HG02943 (cell line): ENCODE measurements around the gene ST14.
A peak's percentile ranks its signal among the peaks of the same experiment; 100 is the strongest.
"Not testable (repeated sequence)": the region's sequence is repeated elsewhere in the genome, so short reads cannot be mapped to it uniquely, and the experiment has no call there.

Experiments used
- ATAC-seq: cut with Tn5 transposase; IDR thresholded peaks from one replicate; pipeline ENCODE4 v1.9.1; 2021; ENCODE audit warnings: mild to moderate bottlenecking, low read depth, moderate library complexity; ENCODE audit not compliant: unreplicated experiment

The ST14 gene

DNA sequence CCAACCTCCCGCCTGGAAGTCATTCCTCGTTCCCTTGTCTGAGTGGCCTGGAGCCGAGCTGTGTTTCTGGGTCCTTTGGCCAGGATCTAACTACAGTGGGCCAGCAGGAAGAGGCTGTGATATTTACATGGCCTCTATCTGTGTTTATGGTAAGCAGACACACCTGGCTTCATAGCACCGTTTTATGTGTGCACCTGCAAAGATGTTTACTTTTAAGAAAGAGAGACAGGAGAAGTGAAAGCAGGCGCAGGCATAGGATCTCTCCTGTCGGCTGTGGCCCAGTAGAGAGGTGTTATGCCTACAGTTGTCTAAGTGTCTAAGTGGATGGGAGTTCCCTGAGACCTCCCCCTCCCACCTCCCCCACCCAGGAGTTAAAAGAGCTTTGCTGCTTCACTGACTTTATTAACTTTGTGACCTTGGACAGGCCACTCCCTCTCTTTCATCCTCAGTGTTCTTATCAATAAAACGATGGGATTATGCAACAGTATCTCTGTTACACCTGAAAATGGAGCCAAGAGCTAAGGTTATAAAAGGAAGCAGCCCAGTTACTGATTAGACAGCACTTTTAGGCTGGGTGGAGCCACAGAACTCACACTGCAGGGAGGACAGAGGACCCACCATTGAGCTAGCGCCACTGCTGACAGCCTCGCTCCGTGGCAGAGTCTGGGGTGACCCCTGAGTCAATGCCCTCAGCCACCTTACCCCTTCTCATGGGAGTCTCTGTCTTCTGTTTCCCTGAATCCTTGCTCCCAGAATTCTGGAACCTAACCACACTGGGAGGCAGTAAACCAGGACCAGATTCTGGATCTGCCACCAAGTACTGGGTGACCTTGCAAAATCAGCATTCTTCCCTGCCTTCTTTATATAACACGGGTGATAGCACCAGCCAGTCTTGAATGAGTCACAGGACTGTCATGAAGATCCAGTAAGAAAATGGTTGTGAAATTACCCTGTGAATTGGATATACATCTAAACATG, 22.0 kb downstream of the ST14 start:
- ATAC-seq: peak; percentile 68

DNA sequence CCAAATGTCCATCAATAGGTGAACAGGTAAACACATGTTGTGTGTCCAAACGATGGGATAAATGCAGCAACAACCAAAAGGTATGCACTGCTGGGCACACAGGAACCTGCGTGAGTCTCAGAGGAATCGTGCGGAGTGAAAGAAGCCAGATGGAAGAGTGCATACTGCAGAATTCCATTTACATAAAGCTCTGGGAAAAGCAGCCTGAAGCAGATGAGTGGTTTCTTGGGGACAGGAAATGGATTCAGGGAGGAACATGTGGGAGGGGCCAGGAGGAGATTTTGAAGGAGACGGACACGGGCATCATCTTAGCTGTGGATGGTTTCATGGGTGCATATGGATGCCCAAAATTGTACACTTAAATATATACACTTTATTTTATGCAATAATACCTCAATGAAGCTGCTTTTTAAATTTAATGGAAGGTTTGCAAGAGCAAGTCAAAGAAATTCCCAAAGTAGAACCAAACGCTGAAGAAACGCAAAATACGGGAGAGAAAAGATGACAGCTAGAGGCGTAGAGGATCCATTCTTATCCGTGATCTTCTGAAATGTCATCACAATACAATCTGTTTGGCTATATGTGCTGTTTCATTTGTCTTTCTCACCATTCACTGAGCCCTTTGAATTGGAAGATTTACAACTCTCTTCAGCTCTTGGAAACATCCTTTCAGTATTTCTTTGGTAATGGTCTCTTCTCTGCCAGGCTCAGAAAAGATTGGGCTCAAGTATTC, 24.5 kb downstream of the ST14 start:
- ATAC-seq: no peak

DNA sequence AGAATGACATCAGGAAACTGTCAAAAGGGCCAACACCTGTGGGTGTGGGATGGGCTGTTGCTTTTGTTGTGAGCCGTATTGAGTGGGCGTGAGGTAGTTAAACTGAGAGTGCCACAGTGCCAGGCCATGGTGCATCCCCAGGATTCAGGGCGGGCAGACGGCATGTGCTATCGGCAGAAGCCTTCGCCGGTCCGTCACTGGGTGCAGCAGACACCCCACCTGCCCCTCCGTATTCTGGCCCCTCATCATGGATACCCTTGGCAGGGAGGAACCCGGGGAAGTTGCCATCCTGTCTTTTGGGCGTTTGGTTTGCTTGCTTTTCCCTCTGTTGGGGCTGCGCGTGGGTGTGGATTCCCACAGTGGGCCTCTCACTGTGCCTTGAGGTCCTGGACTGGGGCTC, 27.5 kb downstream of the ST14 start:
- no peak for ATAC-seq

DNA sequence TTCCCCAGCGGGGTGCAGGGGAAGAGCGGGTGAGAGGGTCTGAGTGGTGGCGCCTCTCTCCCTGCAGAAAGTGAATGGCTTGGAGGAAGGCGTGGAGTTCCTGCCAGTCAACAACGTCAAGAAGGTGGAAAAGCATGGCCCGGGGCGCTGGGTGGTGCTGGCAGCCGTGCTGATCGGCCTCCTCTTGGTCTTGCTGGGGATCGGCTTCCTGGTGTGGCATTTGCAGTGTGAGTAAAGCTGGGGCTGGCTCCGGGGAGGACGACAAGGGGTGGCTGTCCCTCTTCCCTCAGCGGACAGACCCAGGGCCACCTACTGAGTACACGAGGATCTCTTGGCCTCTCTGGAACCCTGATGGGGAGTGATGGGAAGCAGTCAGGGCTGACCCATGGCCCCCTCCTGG, 28.5 kb downstream of the ST14 start:
- ATAC-seq: no peak

DNA sequence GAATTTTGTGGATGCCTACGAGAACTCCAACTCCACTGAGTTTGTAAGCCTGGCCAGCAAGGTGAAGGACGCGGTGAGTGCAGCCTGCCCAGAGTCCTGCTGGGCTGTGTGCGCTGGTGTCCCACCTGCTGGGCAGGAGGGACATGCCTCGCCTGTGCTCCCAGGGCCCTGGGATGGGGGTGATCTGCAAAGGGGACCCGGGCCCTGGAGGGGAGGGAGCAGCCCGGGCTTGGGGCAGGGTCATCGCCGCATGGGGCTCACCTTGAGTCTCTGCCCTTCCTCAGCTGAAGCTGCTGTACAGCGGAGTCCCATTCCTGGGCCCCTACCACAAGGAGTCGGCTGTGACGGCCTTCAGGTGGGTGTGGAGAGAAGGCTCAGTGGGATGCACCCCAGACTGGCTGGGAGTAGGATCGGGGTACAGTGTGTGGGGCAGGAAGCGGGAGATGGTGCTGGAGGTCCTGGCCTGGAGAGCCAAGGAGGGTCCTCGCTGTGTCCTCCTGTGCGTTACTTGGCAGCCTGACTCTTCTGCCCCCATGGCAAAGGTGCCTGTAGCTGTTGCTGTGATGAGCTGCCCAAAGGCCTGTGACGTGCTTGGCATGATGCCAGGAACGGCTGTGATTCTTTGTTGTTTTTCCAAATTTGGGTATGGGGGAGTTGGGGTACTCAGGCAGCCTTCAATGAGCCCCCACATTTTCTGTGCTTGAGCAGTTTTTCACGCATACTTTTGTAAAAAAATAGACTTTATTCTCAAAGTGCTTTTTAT, 29.2 kb downstream of the ST14 start:
- ATAC-seq: no peak

DNA sequence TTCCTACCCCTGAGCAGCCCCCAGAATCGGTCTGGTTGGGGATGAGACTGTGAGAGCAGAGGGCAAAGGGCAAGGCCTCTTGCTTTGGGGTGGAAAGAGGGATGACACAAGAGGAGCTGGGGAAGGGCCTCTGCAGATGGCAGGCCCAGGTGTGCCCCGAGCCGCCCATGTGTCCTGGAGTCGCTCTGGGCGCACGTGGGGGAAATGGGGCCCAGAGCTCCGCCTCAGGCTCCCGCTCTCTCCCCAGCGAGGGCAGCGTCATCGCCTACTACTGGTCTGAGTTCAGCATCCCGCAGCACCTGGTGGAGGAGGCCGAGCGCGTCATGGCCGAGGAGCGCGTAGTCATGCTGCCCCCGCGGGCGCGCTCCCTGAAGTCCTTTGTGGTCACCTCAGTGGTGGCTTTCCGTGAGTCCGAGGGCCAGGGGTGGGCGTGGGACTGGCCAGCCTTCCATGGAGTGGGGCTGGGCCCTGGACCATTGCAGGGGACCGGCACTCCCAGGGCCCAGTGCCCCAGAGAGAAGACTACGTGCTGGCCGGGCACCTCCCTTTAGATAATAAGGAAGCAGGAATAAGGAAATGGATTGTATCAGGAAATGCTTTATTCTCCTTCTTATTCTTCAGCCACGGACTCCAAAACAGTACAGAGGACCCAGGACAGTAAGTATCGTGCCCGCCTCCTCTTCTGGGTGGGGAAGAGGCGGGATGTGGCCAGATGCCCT, 30.1 kb downstream of the ST14 start:
- no peak for ATAC-seq

DNA sequence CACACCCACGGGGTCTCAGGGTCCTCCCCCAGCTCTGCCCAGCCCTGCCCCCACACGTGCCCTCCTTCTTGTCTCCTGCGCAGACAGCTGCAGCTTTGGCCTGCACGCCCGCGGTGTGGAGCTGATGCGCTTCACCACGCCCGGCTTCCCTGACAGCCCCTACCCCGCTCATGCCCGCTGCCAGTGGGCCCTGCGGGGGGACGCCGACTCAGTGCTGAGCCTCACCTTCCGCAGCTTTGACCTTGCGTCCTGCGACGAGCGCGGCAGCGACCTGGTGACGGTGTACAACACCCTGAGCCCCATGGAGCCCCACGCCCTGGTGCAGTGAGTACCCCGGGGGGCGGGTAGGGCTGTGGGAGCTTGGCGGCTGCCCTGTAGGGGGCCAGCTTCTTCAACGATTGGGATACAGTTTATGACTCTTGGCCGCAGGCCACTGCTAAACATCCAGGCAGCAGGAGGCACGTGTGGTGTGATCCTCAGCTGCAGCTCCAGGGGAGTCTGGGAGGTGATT, 30.8 kb downstream of the ST14 start:
- ATAC-seq: no peak

DNA sequence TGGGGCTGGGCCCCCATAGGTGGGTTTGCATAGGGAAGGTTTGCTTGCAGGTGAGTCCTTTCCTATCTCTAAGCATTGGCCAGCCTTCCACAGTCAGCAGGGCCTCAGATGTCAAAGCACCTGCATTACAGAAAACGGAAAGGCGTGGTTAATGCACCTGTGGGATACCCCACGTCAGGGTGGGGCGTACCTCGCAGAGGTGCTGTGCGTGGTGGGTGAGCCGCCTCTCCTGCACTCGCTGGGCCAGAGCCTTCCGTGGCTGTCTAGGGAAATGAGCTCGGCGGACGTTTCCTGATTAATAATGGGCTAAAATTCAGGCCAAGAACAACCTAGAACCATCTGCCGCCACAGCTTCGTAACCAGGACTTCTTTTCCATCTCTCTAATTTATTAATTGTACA, 32.3 kb downstream of the ST14 start:
- ATAC-seq: no peak

DNA sequence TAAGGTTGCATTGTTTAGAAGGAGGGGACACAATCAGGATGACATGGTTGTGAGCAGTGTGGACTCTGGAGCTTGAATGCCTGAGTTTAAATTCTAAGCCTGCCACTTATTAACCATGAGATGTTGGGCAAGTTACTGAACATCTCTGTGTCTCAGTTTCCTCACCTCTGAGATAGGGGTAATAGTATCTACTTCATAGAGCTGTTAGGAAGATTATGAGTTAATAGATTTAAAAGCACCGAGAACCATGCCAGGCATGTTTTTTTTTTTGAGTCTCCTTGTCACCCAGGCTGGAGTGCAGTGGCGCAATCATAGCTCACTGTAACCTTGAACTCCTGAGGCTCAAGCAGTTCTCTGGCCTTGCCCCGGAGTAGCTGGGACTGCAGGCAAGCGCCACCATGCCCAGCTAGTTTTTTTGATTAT, 33.3 kb downstream of the ST14 start:
- ATAC-seq: no peak

DNA sequence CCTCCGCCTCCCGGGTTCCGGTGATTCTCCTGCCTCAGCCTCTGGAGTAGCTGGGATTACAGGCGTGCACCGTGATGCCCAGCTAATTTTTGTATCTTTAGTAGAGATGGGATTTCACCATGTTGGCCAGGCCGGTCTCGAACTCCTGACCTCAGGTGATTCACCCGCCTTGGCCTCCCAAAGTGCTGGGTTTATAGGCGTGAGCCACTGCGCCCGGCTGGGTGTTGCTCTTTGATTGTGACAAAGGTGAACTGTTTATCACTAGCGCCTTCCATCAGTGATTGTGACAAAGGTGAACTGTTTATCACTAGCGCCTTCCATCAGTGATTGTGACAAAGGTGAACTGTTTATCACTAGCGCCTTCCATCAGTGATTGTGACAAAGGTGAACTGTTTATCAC, 34.0 kb downstream of the ST14 start:
- not testable (repeated sequence) for ATAC-seq

DNA sequence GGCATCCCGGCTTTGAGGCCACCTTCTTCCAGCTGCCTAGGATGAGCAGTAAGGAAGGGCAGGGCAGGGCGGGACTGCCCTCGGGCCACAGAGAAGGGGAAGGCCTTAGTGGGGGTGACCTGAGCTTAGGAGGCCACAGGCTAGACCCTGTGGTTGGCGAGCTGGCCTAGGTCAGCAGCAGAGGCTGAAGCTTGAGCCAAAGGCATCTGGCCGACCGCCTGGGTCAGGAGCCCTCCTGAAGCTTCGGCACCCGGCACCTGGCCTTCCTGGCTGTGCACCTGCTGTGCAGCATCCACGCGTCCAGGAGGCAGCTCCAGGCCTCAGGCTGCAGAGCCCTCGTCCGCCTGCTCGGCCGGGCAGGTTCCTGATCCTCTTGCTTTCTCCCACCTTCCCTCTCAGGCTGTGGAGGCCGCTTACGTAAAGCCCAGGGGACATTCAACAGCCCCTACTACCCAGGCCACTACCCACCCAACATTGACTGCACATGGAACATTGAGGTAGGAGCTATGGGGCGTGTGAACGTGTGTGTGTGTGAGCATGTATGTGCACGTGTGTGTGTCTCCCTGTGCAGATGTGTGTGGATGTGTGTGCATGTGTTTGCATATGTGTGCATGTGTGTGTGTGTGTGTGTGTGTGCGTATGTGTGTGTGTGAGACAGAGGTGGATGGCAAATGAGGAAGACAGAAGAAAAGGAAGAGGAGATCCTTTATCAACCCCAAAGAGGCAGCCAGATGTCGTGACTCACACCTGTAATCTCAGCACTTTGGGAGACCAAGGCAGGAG, 34.9 kb downstream of the ST14 start:
- no peak for ATAC-seq

DNA sequence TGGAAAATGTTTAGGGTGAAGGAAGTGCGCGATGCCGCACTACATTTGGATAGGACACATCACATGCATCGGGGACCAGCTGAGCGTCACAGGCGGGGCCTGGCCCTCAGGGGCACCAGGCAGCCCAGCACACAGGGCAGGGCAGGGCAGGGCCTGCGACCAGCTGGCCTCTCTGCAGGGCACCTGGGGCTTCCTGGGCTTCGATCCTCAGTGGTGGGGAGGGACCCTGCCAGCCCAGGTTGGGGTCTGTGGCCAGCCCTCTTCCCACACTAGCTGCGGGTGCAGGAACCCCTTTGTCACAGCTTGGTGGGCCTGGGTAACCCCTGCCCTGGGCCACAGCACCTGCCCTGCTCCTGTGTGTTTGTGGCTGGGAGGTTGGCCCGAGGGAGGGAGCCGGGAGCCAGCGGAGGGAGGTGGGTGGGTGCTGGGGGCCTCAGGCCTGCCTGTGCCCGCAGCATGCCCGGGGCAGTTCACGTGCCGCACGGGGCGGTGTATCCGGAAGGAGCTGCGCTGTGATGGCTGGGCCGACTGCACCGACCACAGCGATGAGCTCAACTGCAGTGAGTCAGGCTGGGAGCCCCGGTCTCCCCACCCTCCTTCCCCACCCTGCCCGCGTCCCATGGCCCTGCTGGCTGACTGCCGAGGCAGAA, 37.9 kb downstream of the ST14 start:
- no peak for ATAC-seq

DNA sequence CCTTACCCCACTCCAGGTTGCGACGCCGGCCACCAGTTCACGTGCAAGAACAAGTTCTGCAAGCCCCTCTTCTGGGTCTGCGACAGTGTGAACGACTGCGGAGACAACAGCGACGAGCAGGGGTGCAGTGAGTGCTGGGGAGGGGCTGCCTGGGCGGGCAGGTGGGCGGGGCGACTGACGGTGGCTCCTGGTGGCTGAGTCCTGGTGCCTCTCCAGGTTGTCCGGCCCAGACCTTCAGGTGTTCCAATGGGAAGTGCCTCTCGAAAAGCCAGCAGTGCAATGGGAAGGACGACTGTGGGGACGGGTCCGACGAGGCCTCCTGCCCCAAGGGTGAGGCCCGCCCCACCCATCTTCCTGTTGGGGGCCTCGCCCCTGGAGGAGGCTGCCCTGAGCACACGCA, 38.7 kb downstream of the ST14 start:
- ATAC-seq: no peak

DNA sequence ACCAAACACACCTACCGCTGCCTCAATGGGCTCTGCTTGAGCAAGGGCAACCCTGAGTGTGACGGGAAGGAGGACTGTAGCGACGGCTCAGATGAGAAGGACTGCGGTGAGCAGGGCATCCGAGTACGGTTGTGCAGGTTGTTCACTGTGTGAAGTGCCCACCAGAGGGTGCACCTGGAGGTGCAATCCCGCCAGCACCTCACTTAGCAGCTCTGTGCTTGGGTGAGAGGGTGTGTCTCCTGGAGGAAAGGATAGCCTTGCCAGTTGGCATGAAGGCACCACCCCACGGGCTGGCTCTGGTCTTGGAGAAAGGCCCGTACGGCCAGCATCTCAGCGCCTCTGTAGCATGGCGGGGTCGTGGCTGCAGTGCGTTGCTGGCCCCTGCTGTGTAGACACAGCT, 39.4 kb downstream of the ST14 start:
- ATAC-seq: no peak

DNA sequence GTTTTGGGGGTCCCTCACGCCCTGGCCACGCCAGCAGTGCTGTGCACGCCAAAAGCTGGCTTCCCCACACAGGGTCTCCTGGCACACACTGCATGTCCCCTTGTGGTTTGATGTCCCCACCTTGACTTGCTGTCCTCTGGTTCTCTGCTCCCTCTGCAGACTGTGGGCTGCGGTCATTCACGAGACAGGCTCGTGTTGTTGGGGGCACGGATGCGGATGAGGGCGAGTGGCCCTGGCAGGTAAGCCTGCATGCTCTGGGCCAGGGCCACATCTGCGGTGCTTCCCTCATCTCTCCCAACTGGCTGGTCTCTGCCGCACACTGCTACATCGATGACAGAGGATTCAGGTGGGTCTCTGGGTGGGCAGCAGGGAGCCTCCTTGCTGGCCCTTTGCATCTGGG, 40.2 kb downstream of the ST14 start:
- ATAC-seq: no peak

DNA sequence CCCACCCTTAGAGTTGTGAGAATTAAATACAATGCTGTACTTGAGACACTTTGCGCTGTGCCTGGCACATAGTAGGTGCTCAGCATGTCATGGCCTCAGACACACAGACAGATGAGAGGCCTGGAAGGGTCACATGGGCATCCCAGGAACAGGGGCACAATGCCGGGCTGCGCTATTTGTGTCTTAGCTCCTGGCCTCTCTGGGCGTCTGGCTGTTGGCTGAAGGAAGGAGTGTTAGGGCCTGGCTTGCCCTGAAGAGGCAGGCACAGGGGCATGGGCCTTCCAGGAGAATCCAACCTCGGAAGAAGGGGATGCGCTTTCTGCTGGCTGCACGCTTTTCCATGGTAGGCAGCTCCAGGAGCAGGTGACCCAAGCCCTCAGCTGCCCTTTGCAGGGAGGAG, 41.4 kb downstream of the ST14 start:
- no peak for ATAC-seq

DNA sequence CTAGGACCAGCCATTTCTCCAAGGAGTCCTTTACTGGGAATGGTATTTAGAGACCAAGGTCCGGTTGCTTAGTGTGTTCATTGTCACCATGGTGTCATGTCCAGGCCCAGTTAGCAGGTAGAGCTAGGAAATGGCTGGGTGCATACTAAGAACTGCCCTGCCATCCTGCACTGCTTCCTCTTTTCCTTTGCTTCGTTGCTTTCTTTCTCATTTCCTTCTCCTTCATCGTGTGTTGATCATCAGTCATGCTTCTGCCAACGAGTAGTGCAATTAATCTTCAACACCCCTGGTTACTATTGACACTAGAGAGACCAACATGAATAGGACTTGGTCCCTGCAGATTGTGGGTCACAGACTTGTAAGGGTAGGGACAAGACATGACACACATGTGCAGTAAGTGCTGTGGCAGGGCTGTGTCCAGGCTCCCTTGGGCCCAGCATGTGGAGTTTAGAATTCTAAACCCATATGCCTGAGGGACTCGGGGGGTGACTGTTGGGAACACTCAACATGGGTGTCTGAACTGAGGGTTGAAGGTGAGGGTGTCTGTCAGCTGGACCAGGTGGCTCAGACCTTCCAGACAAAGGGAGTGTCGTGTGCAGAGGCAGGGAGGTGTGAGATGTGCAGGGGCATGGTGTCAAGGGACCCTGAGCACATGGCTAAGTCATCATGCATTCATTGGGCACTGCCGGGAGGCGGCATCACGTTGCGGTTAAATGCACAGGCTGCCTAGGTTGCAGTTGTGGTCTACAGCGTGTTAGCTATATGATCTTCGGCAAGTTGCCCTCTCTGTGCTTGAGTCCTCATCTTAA, 42.6 kb downstream of the ST14 start:
- no peak for ATAC-seq
